ENCODE data around the gene C6orf120.

Gene C6orf120

GRCh38 chr6:169725125-169726048, 23.5 kb downstream of the C6orf120 start:
- peak; percentile 67 for DNase-seq (ENCODE audit: low spot score)

DNA sequence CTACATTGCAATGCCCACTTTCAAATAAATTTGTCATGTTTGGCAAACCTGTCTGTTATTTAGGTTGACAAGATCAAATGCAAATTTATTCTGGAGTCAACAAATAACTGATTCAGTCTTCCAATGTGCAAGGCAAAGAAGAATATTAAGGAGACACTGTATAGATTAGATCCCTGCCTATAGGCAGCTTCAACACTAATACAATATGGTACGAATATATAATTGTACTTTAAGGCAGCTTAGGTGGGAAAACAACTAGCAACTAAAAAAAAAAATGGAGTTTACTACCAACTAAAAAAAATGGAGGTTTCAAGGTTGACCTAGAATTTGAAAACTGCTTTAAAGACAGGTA, 24.1 kb downstream of the C6orf120 start:
- DNase-seq (ENCODE audit: low spot score) = no peak

GRCh38 chr6:169726963-169727362, 25.0 kb downstream of the C6orf120 start:
- no peak for DNase-seq (ENCODE audit: low spot score)

GRCh38 chr6:169729961-169730360, 28.0 kb downstream of the C6orf120 start:
- DNase-seq (ENCODE audit: low spot score) = no peak

DNA sequence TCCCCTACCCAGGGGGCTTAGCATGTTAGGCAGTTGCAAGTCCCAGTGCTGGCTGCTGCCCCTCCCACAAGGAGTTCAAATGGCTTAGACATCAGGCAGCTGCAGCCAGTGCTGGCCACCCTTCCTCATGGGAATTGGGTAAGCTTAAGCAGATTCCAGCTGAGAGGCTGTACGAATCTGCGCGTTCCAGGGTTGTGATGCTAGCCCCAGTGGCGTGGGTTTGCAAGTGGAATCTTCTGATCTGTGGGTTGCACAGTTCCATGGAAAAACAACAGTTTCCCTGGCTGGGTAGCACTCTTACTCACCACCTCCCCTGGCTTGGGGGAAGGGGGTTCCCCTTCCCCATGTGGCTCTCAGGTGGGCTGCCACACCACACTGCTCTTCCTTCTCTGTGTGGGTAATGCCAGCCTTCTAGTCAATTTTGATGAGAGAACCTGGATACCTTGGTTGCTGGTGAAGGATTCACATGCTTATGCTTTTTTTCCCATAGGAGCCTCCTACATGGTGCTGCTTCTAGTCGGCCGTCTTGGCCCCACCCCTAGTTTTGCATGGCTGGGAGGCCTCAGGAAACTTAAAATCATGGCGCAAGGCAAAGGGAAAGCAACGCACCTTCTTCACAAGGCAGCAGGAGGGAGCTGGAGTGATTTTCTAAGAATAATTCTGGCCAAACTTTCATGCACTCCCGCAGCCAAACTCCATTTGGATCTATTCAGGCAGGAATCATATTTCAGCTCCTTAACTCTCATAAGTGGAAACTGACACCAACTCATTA, 36.5 kb downstream of the C6orf120 start:
- no peak for DNase-seq (ENCODE audit: low spot score)

GRCh38 chr6:169738976-169739529, 37.1 kb downstream of the C6orf120 start:
- no peak for DNase-seq (ENCODE audit: low spot score)

DNA sequence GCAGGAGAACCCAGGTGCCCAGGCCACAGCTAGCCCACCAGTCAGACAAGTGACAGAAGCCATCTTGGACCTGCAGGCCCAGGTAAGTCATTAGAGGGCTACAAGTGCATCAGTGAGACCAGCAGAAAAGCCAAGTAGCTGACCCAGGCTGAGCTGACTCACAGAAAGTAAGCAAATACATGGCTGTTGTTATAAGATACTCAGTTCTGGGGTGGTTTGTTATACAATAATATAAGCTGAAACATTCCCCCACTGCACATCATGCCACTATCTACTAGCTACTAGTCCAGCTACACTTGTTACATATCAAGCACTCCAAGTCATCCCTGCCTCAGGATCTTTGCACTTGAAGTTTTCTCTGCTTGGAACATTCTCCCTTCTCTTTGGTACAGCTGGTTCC, 39.4 kb downstream of the C6orf120 start:
- DNase-seq (ENCODE audit: low spot score) = no peak

DNA sequence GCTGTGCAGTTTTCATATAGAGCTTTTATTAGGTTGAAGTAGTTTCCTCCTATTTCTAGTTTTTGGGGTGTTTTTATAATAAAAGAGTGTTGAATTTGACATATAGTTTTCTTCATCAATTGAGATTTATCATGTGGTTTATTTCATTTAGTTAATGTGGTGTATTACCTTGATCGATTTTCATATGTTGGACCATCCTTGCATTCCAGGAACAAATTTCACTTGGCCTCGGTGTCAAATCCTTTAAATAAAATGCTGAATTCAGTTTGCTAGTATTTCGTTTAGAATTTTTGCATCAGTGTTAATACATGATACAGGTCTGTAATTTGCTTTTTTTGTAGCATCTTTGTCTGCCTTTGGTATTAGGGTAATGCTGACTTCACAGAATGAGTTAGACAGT, 43.5 kb downstream of the C6orf120 start:
- no peak for DNase-seq (ENCODE audit: low spot score)

DNA sequence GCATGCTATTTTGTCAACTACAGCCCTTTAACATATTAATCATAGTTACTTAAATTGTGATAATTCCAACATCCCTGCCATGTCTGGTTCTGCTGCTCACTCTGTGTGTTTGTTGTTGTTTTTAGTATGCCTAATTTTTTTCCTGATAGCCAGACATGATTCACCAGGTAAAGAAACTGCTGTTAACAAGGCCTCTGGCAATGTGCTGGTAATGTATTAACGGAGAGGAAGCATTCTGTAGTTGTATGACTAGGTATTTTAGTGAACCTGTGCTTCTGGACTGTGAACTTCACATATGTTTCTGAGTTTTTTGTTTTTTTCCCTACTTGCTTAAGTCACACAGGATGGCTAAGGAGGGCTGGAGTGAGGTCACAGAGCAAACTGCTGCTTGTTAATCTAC, 44.6 kb downstream of the C6orf120 start:
- no peak for DNase-seq (ENCODE audit: low spot score)

DNA sequence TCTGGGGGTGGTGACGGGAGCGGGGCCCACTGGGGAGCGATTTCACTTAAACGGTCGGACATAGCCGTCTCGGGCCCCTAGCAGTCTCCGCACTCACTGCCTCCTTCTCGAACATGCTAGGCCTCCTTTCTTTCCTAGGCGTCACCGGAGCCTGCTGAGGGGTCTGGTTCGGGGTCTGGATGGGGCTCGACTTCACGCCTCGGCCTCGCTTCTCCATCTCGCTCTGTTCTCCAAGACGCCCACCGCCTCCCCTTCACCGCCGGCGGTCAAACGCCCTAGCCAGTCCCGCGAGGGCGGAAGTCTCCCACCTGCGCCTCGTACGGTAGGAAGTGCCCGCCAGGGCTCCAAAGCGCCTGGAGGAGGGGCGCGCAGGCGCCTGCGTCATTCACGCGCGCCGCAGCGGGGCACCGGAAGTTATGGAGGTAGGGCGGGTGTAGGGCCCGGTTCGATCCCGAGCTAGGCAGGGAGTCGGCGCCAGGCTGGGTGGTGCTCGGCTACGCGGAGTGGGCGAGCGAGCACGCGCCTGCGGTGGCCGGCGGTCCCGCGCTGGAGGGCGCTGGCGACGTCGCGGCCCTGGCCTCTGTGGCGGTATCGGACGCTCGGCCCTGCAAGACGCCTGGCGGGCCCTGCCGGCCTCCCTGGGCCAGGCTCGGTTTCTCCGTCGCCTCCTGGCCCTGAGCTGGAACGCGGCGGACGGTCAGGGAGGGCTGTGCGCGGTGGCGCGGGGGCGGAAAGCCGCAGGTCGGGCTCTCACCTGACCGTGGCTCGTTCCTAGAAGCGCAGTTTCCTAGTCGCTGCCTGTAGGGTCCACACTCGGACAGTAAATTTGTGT, 49.5 kb downstream of the C6orf120 start, which contains the start of the genes DYNLT2 and ERMARD:
TSS of gene DYNLT2 (minus strand) at position 331 of the 832 bp plus-strand sequence. CDS start at position 217, 114 bp downstream.
TSS of gene ERMARD (plus strand) at position 381 of the 832 bp plus-strand sequence. CDS start at position 417, 36 bp downstream.
- peak; percentile 87 for DNase-seq (ENCODE audit: low spot score)

DNA sequence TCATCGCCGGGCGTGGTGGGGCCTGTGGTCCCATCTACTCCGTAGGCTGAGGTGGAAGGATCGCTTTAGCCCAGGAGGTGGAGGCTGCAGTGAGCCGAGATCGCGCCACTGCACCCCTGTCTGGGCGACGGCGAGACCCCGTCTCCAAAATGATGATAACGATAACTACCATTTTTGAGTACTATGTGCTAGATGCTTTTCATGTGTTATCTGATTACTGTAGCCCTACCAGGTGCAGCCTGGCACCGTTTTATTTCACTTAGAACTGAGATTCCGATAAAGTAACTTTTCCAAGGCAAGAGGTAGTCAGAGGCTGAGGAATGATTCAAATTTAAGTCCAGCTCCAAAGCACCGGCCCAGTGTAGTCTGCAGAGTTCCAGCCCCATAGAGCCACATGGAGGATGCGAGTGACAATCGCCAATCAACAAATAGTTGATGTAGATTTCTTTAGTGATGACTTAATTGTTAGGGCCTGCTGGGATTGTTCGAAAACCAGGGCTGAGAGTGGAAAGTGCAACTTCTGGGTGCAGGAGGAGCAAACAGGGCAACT, 50.2 kb downstream of the C6orf120 start:
- peak; percentile 19 for DNase-seq (ENCODE audit: low spot score)

Data from kidney capillary endothelial cell (primary cell).